DMS53 treated with DMSO at 0.1 percent for 48 hours (cell line): ENCODE data around the gene THBS2.
"Not testable (repeated sequence)": the region's sequence is repeated elsewhere in the genome, so short reads cannot be mapped to it uniquely, and the experiment has no call there.

Experiments used
- DNase-seq: peaks from one replicate; lab custom pipeline; 2025; ENCODE audit not compliant: unreplicated experiment; lab: John Stamatoyannopoulos, UW

Gene THBS2

DNA sequence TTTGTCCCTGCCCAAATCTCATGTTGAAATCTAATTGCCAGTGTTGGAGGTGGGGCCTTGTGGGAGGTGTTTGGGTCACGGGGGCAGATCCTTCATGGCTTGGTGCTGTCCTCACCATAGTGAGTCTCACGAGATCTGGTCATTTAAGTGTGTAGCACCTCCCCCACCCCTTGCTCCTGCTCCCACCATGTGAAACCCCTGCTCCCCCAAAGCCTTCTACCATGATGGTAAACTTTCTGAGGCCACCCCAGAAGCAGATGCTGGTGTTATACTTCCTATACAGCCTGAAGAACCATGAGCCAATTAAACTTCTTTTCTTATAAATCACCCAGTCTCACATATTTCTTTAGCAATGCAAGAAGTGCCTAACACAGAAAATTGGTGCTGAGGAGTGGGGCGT lies 19.9 kb upstream of the THBS2 start:
- DNase-seq = no peak

DNA sequence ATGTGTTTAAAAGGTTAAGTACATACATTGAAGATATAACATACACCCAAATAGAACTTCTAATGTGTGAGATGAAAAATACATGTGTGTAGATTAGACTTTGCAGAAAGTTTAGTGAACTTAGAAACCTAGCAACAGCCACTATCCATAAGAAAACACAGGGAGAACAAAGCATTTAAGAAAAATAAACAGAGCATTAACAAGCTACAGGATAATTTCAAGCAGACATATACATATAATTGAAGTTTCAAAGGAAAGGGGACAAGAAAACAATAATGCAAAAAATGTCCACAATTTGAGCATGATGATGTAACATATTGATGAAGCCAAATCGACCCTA lies 18.2 kb upstream of the THBS2 start:
- no peak for DNase-seq

DNA sequence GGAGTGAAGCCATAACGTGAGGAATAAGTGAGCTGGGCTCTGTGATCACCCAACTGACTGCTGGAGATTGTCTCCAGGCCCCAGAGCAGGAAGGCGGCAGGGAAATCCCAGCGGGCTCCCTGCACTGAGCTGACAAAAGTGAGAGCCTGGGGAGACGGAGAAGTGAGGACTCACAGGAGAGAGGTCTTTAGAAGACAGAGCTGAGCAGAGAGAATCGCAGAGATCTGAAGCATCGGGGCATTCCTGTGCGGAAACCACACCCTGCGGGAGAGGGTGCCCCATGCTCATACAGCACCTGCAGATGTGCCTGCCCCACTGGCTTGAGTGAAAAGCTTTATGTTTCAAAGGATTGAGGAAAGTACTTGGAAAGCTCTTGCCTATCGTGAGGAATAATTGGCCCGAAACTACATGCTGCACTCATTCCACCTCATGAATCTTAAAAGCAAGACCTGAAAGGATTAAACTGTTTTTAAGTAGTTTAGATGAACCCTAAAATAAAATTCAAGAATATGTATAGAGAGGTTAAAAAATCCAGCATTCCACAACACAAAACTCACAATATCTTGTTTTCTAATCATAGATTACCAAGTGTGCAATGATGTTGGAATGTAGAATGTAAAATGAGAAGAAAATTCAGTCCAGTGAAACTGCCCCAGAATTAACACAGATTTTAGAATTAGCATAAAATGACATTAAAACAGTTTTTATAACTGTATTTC lies 17.7 kb upstream of the THBS2 start:
- no peak for DNase-seq

DNA sequence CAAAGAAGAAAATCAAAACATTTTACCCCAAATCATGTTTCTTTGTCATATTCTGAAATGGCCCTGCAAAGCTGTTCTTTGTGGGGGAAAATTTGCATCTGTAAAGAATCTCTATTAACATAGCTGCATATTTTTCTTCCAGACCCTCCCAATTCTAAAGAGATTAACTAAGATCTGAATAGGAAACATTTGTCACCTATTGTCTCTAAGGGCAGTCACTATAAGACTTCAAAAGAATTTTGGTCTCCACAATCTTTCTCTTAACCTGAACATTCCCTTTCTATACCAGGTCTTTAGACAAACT lies 16.4 kb upstream of the THBS2 start:
- not testable (repeated sequence) for DNase-seq

DNA sequence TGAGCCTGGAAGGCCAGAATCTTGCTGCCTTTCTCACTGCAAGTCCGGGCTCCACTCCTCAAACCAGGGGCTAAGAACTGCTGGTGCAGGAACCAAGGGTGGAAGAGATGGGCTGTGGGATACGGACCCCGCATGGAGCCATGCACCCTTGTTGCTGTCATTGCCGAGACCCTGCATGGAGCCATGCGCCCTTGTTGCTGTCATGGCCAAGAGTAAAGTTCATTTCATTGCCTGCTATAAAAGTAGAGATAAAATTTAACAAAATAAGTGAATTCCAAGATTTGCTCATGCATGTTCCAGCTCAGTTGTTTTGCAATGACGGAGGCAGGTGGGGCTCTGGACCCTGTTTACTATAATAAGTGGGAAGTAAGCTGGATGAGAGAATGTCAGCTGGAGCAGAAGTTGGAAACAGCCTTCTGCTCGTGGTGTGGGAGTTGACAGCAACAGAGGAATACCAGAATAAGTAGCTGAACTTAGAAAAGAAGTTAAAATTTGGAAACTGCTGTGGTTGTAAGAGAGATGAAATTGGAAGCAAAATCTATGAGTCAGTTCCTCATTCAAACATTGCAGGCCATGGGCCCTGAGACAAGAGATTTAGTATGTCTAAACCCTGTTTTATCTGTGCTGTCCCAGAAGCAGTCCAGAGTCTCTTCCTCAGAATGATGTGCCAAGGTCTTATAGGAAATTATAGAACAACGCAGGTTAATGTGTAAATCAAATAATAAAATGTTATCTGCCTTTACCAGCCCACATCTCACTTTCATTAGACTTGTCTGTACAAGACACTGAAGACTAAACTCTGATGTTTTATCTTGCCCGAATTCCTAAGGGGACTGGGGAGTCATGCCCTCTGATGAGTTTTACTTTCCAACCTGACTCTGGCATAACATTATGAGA lies 15.8 kb upstream of the THBS2 start:
- DNase-seq = no peak

DNA sequence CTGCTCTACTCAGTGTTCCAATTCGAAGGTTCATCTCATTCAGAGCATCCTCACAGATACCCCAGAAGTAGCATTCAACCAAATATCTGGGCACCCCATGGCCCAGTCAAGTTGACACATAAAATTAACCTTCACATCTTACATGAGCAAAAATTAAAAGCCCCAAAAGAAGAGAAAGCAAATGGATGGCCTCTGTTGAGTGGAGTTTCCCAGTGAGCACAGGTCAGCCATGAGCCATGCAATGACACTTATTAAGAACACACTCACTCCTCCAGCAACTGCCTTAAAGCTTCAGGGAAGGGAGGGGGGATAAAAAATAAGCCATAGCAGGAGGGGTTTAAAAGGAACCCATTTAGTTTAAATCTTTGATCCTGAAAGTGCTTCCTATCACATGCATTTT lies 14.6 kb upstream of the THBS2 start:
- no peak for DNase-seq

DNA sequence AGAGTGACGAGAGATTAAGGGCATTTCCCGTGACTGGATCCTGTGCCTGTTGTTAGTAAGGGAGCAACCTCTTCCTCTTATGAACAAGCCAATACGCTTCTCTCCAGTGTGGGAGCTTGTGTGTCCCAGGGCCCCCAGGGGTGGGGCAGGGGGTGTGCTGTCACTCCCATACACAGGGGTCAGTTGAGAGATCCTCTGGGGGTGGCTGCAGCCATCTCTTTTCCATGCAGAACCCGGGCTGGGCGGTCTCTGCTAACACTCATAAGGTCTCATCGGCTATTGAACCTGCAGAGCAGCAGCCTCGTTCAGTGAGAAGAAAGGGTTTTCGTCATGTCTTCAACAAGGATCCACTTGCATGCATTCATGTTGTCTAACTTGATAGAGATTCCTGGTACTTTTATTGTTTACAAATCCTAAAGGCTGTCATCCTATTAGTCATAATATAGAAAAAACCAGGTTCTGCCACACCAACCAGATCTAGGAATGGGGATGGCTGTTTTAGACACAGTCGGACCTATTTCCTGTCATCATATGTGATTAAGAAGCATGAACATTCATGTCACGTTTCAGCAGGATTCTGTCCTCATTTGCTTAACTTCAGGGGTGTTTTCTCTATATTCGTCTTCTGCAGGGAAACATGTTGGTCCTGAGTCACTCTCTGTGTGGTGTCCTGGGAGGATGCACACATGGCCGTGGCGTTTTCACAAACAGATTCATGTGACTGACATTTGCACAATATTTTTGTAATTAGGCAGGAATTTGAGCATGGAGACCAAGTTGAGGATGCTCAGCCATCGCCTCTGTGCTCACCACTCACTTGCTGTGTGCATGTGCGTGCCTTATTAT lies 13.3 kb upstream of the THBS2 start:
- no peak for DNase-seq

DNA sequence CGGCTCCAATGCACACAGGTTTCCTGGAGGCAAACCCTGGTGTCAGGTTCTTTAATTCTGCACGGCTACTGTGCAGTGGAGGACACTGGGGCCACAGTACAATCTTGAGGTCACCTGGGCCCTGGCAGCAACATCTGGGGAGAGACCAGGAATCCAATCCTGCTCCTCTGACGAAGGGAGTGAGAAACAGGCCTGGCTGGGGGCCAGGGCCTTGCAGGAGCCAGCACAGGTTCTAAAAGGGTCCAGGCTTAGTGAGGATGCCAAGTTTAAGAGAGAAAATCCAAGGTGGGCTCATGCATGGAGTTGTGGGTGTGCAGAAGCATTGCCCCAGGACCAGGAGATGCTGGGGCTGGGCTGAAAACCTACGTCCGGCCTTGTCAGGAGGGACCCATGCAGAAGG lies 12.6 kb upstream of the THBS2 start:
- no peak for DNase-seq

DNA sequence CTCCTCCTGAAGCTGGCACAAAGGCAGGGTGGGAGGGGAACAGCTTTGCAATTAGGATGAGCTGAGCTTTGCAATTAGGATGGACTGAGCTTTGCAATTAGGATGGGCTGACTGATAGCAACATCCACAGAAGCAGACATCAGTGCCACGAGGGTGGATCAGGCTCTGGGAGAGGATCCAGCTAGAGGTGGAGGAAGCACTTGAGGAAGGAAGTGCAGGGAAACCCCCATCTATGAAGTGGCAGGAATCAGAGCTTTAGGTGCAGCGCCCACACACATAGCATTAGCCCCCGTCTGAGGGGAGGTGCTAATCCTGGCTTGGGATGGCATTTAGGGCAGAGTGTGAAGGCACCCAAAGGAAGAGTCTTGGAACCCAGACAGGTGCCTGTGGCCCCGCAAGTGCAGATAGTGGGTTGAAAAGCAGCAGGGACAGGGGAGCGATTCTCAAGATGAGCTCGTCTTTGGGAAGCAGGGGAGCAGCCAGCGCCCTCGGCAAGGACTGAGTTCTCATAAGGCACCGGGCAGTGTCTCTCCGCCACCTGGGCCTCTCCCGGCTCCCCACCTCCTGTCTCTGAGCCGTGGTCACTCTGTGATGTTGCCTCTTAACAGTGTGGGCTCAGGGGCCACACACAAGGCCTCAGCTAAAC lies 12.0 kb upstream of the THBS2 start:
- DNase-seq = no peak

DNA sequence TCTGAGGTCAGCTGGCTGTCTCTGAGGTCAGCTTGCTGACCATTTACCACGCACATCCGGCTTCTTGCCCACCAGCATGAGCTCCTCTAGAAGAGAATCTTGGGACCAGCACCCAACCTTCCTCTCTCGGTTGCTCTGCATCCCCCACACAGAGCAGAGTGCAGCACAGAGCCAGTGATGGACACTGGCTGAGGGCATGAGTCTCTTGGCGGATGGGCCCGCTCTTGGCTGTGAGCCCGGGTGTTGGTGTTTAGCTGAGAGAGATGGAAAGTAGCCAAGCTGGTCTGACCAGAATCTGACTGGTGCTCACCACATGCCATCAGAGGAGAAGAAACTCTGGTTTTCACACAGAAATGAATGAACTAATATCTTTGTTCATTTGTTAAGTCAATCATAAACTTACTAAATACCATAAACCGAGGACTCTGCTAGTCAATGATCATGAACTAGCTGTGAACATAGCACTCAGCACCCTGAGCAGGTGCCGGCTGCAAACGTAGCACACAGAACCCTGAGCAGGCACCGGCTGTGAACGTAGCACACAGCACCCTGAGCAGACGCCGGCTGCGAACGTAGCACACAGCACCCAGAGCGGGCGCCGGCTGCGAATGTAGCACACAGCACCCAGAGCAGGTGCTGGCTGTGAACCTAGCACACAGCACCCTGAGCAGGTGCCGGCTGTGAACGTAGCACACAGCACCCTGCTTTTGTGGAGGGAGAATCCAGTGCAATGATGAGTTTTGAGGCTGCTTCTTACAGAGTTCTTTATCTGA lies 10.4 kb upstream of the THBS2 start:
- peak; percentile 71 for DNase-seq

DNA sequence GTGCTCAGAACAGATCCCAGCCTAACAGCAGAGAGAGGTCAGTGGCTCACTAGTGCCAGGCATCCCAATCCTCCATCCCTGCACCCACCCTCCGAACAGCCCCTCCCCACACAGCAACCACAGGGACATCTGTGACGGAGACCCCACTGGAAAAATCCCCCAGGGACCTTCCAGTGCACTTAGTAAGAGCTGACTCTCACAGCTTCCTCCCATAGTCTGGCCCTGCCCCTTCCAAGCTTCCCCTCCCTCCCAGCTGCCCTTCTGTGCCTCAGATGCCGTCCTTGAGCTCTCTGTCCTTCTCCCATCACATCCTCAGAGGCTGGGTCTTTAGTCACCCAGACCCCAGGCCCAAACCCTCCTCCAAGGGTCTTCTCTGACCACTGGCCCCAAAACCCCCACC lies 9.7 kb upstream of the THBS2 start:
- no peak for DNase-seq

DNA sequence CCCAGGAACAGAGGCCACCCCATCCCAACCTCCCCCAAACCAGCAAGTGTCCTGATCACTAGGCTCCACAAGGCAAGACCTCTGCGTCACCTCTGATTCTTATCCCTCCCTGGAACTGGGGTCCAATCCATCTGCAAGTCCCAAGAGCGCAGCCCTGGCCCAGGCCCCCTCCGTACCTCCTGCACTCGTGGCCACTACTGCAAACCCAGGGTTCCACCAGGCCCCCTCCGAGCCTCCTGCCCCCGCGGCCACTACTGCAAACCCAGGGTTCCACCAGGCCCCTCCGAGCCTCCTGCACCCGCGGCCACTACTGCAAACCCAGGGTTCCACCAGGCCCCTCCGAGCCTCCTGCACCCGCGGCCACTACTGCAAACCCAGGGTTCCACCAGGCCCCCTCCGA lies 9.0 kb upstream of the THBS2 start:
- not testable (repeated sequence) for DNase-seq

DNA sequence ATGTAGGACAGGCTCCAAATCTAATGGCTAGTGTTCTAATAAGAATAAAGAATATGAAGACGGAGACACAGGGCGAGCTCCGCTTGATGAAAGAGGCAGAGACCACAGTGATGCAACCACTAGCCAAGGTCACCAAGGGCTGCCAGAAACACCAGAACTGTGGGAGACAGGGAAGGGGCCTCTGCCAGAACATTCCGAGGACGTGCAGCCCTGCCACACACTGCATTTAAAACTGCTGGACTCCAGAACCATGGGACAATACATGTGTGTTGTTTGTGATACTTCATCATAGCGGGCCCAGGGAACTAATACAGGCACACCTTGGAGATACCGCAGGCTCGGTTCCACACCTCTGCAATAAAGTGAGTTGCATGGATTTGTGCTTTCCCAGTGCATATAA lies 2.9 kb upstream of the THBS2 start:
- no peak for DNase-seq

DNA sequence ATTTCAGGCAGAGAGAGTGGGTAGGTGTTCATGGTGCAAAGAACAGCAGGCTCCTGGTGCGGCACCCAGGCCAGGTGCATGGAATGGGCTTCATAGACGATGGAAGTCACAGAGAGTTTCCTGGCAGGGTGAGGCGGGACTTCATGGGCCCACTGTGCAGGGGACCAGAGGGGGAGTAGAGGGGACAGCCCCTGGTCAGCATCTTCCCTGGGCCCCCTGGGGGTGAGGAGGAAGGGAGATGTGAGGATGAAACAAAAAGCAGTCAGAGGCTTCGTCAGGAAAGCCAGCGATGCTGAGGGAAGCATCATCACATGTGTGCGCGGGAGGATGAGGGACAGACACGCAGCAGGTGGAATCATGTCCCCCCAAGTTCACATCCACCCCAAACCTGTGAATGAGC lies 2.4 kb upstream of the THBS2 start:
- no peak for DNase-seq

DNA sequence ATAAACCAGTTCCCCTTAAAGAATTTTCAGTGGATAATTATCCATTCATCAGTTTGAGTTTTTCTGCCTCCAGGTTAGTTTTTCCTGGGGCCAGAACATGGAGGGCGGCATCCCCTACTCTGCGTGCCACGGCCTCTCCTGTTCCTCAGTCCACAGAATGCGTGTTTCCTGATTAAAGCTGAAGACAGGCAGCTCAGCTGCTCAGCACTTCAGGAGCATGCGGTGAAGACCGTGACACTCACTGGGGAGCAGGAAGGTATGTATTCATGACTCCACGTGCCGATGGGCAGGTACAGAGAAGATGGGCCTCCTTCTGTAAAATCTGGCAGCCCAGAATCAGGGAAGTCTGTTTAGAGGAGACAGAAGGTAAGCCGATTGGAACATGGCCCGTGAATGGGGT lies 2.0 kb upstream of the THBS2 start:
- no peak for DNase-seq

DNA sequence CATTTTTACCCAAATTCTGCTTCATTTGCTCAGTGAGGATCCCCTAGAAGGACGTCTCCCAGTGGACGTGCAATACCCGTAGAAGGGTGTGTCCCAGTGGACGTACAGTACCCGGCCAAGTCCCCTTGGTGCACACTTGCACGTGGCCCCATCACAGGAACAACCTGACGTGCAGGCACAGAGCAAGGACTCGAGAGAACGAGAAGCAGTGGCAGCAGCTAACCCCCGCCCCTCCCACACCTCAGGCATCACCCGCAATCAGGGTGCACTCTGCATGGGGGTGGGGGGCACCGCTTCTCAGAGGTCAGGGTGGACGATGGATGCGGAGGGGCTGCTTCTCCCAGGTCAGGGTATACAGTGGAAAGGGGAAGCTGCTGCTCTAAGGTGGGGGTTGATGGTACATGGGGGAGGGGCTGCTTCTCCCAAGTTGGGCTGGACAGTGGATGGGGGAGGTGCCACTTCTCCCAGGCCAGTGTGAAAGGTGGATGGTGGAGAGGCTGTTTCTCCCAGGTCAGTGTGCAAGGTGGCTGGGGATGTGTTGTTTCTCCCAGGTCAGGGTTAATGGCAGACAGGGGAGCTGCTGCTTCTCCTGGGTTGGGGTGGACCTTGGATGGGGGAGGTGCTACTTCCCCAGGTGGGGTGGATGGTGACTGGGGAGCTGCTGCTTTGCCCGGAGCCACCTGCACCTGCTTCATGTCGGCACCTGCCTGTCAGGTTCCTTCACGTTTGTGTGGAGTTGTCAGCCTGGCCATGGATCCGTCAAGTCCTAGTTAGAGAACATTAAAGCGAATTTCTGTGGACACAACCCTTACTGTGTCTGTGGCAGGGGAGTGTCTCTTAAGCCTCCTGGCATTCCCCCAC lies 1.0 kb upstream of the THBS2 start:
- no peak for DNase-seq

DNA sequence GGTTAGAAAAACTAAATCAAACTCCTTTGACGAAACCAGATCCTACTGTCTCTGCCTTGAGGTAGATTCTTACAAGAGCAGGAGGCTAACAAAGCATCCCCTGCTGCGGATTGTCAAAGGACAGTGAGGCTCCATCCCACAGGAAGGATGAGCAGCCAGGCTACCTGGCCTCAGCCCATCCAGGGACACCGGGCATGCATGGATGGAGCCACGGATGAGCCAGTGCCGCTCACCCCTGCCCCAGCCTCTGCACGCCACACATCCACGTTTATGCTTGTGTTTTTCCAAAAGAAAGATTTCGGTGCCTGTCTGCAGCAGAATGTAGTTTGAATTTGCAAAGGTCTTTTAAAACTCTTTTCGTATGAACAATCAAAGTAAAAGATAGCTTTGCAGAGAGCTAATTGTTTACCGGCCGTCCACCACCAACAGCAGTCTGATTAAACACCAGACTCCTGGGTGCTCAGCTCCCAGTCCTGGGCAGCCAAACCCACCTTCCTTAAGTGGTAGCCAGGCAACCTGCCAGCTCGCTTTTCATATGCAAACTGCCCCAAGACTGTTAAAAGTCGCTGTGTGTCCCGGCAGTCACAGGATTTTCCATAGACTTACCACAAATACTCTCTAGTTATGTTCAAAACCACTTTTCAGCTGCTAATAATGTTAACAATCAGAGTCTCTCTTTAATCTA lies 999 bp downstream of the THBS2 start:
- no peak for DNase-seq

DNA sequence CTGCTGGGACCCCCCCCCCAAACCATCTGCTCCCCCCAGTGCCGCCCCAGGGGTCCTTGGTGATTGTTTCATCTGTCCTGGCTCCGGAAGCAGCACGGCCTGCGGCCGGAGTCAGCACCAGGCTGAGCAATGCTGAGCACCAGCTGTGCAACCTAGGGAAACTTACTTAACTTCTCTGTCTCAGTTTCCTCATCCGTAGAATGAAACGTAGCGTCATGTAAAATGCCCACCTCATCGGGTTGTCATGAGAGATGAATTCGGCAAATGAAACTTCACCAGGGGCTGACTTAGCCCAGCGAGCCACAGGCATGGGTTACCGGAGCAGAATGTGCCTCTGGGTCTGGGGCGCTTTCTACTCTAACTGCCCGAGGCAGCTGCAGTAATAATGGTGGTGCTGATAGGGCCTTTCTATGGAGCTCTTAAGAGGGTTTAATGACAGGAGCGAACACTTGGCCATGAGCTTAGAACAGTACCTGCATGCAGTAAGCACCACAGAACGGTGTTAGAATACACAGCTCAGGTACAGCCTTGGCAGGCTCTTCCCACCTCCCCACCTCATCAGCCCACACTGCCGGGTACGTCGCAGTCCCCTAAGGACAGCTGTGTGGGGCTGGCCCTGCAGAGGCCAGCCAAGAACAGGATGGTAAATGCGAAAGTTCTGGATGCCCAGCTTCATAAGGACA lies 1.7 kb downstream of the THBS2 start:
- DNase-seq = no peak

DNA sequence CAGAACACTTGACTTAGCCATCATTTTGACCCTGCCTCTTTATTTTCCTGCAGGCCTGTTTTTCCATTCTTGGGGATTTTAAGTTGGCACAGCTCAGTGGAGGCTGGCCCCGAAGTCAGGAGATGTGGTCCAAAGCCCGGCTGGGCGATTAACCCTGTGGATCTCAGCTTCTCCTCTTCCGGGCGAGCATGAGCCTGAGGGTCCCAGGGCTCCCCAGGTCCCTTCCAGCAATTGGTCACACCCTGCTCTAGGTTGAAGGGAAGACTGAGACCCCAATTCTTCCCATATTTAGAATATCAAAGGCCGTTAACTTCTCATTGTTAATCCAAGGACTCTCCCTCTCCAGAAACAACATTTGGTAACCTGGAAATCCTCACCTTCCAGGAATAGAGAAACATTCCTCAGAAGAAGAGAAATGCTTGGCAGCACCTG lies 2.3 kb downstream of the THBS2 start:
- no peak for DNase-seq
